Endothelial cell of umbilical vein (primary cell): ENCODE data around the gene MACROD2. TPM values are rescaled to one million over a fixed set of nuclear protein-coding genes. Genes with fewer than 3 reads are reported as not detected.

Experiments
- BruUV-seq: library from RNA; stranded (reverse); fragments of 400-500 nt; replicated peaks from 2 replicates; lab custom pipeline; 2021; lab: Mats Ljungman, UMichigan
- CTCF ChIA-PET: fragments of 300-600, 350-600 bp; sonication (Branson Sonifier 250); formaldehyde crosslinking; loops from one replicate; lab custom pipeline; 2021; ENCODE audit warnings: antibody characterized with exemption, inconsistent platforms; lab: Charles Lee
- POLR2A ChIA-PET: fragments of 300-600, 350-600 bp; sonication (Branson Sonifier 250); formaldehyde crosslinking; loops from one replicate; lab custom pipeline; 2021; ENCODE audit warnings: antibody characterized with exemption, inconsistent platforms; lab: Charles Lee
- DNase-seq: peaks from one replicate; pipeline ENCODE4 v3.0.0-alpha.2; 2011; ENCODE audit warnings: low read depth, low spot score
- FAIRE-seq: peaks from 2 replicates; lab custom pipeline; 2011; peaks lifted over from hg19 to GRCh38; lab: Jason Lieb, UNC
- H2AFZ ChIP-seq: 2 replicates; pipeline ENCODE4 v1.6.0; 2012; ENCODE audit warnings: low read depth, low read length, control low read depth, inconsistent platforms
- H3K27ac ChIP-seq: 2 replicates; pipeline ENCODE4 v1.5.1; 2011; ENCODE audit warnings: low read depth, mild to moderate bottlenecking, control low read depth, low read length, moderate library complexity; ENCODE audit not compliant: insufficient read depth
- H3K27me3 ChIP-seq, 2 experiments: 2 replicates each; pipeline versions ENCODE4 v1.6.0 to v1.6.1; 2011; ENCODE audit warnings: low read length in 2 of 2, mixed read lengths in 1 of 2; ENCODE audit not compliant: control insufficient read depth in 2 of 2, insufficient read depth in 2 of 2
- H3K36me3 ChIP-seq, 2 experiments: 2 replicates in 1 of 2; 3 replicates in 1 of 2; pipeline ENCODE4 v1.5.1; 2011; ENCODE audit warnings: low read length in 2 of 2, mild to moderate bottlenecking in 1 of 2, moderate library complexity in 1 of 2; ENCODE audit not compliant: control insufficient read depth in 2 of 2, insufficient read depth in 2 of 2; ENCODE audit errors: extremely low read depth in 1 of 2
- H3K4me1 ChIP-seq: 3 replicates; pipeline ENCODE4 v1.5.1; 2011; ENCODE audit warnings: mild to moderate bottlenecking, low read length; ENCODE audit not compliant: control insufficient read depth, insufficient read depth; ENCODE audit errors: extremely low read depth
- H3K4me2 ChIP-seq: 2 replicates; pipeline ENCODE4 v1.6.1; 2011; ENCODE audit warnings: low read length, control low read depth, mixed read lengths; ENCODE audit not compliant: insufficient read depth
- H3K4me3 ChIP-seq, 3 experiments: fragments of 200-600 bp in 1 of 3; sonication (generic), shearing (Covaris generic) in 1 of 3; replicated peaks in 1 of 3; 2 replicates each; pipeline ENCODE4 v1.5.1; 2011 to 2016; ENCODE audit warnings: control low read depth in 3 of 3, low read length in 3 of 3, mild to moderate bottlenecking in 2 of 3, inconsistent platforms in 1 of 3, low read depth in 1 of 3, moderate library complexity in 1 of 3; ENCODE audit not compliant: insufficient read depth in 1 of 3
- H3K79me2 ChIP-seq: 2 replicates; pipeline ENCODE4 v1.6.0; 2012; ENCODE audit warnings: low read length, inconsistent platforms; ENCODE audit not compliant: control insufficient read depth, insufficient read depth
- H3K9ac ChIP-seq: replicated peaks from 2 replicates; pipeline ENCODE3; 2011; ENCODE audit warnings: low read length, control low read depth; ENCODE audit not compliant: insufficient read depth; ENCODE audit errors: extremely low read depth
- H3K9me1 ChIP-seq: replicated peaks from 3 replicates; pipeline ENCODE4 v1.6.0; 2011; ENCODE audit warnings: mild to moderate bottlenecking, low read length; ENCODE audit not compliant: control insufficient read depth, insufficient read depth; ENCODE audit errors: extremely low read depth
- H3K9me3 ChIP-seq: replicated peaks from 2 replicates; pipeline ENCODE4 v1.5.1; 2012; ENCODE audit warnings: low read length, inconsistent platforms; ENCODE audit not compliant: control insufficient read depth, insufficient read depth
- H4K20me1 ChIP-seq: replicated peaks from 2 replicates; pipeline ENCODE3; 2011; ENCODE audit warnings: mild to moderate bottlenecking, low read length; ENCODE audit not compliant: control insufficient read depth, insufficient read depth; ENCODE audit errors: extremely low read depth
- CTCF ChIP-seq, 2 donors: IDR thresholded peaks; 1 replicate in 1 of 2; 2 replicates in 1 of 2; pipeline ENCODE4 v1.5.1; 2011; ENCODE audit warnings: low read length in 2 of 2, mild to moderate bottlenecking in 2 of 2, moderate library complexity in 2 of 2, control low read depth in 1 of 2, inconsistent platforms in 1 of 2, low read depth in 1 of 2; ENCODE audit not compliant: insufficient read depth in 1 of 2; ENCODE audit errors: extremely low read depth in 1 of 2
- EZH2 ChIP-seq: IDR thresholded peaks from 2 replicates; pipeline ENCODE4 v1.6.1; 2012; ENCODE audit warnings: borderline replicate concordance, low read depth, mild to moderate bottlenecking, moderate library complexity, low read length, inconsistent platforms; ENCODE audit not compliant: severe bottlenecking
- FOS ChIP-seq: IDR thresholded peaks from 2 replicates; pipeline ENCODE4 v1.6.1; 2011; ENCODE audit warnings: mild to moderate bottlenecking, low read length, moderate library complexity, borderline replicate concordance; ENCODE audit not compliant: insufficient read depth
- GATA2 ChIP-seq: IDR thresholded peaks from 2 replicates; pipeline ENCODE4 v1.7.0; 2011; ENCODE audit warnings: low read depth, mild to moderate bottlenecking, moderate library complexity, mixed read lengths, low read length; ENCODE audit not compliant: insufficient read length, insufficient read depth
- JUN ChIP-seq: IDR thresholded peaks from 2 replicates; pipeline ENCODE4 v1.6.1; 2011; ENCODE audit warnings: borderline replicate concordance, low read depth; ENCODE audit not compliant: insufficient read length, insufficient read depth
- MAX ChIP-seq: IDR thresholded peaks from 2 replicates; pipeline ENCODE4 v1.6.1; 2011; ENCODE audit not compliant: insufficient read depth, insufficient read length
- MYC ChIP-seq: IDR thresholded peaks from one replicate; pipeline ENCODE4 v1.6.1; 2011; ENCODE audit warnings: mild to moderate bottlenecking, low read depth, low read length
- POLR2A ChIP-seq: IDR thresholded peaks from 2 replicates; pipeline ENCODE4 v1.6.1; 2012; ENCODE audit warnings: low read depth, mild to moderate bottlenecking, control low read depth, low read length
- POLR2AphosphoS5 ChIP-seq: IDR thresholded peaks from 2 replicates; pipeline ENCODE4 v1.6.1; 2012; ENCODE audit warnings: low read depth, mild to moderate bottlenecking, control low read depth, low read length, moderate library complexity; ENCODE audit not compliant: insufficient read depth
- dilution Hi-C: fragments of 300-500 bp; cut with MboI; formaldehyde crosslinking; loops from one replicate; pipeline ENCODE4 v1.15.0; 2019; ENCODE audit warnings: low sequenced_read_pairs; ENCODE audit not compliant: extremely low pct_ligation_motif_present
- intact Hi-C: fragments of 100-400 bp; cut with micrococcal nuclease; formaldehyde crosslinking; loops from one replicate; pipeline ENCODE4 v1.10.0; 2022
- polyA plus RNA-seq, 4 experiments: library from polyadenylated mRNA; depleted of rRNA in 3 of 4; stranded (reverse) in 3 of 4; unstranded in 1 of 4; fragments of >200 nt; gene quantifications; 2 replicates each; pipeline versions ENCODE4 v1.2.1 to v1.2.3, GENCODE V29; 2011 to 2012; ENCODE audit warnings: missing spikeins in 1 of 4
- total RNA-seq: library from RNA; stranded (reverse); gene quantifications from 2 replicates; pipeline ENCODE4 v1.2.3, GENCODE V29; 2021

MACROD2 gene
- total and polyA plus RNA-seq, 2 donors (not counting 3 experiments of a cell fraction or from before 2014, with no cell fraction given): 0.11 to 0.73 TPM

GRCh38 chr20:15220778-15221565 lies 1225.7 kb downstream of the MACROD2 start:
- H4K20me1 ChIP-seq: no peaks in the 10 kb centered on the region
- H3K27me3 ChIP-seq: no peaks in the 10 kb centered on the region
- no peak overlapping the region for H2AFZ ChIP-seq
- H3K9ac ChIP-seq: no peak overlapping the region
- DNase-seq (peak; percentile 31), FAIRE-seq (peak; percentile 82)
- no peaks in the 10 kb centered on the region for H3K79me2 ChIP-seq
- POLR2A ChIA-PET: no interaction called here
- H3K36me3 ChIP-seq: no peaks in the 10 kb centered on the region
- dilution Hi-C loops (no loop called here), intact Hi-C loops (no loop called here)
- no TSS peak for BruUV-seq
- H3K27ac ChIP-seq: peak overlapping the region; percentile 25
- TF ChIP-seq JUN: peak; percentile 69
- no peak for TF ChIP-seq MAX
- no peak for TF ChIP-seq EZH2
- peak; percentile 83 for TF ChIP-seq GATA2
- TF ChIP-seq POLR2AphosphoS5: peak; percentile 15
- no peak for TF ChIP-seq CTCF (IDR thresholded peaks at IDR 0.05; ENCODE audit: extremely low read depth in 1 of 2, insufficient read depth in 1 of 2, low read depth in 1 of 2, low read length in 2 of 2)
- no peak for TF ChIP-seq MYC
- no peak for TF ChIP-seq POLR2A
- TF ChIP-seq FOS: peak; percentile 80
- peaks cover 31% of the 10 kb centered on the region for H3K4me1 ChIP-seq
- H3K9me3 ChIP-seq: no peaks in the 10 kb centered on the region
- H3K4me2 ChIP-seq: peak overlapping the region; percentile 58
- CTCF ChIA-PET: interaction anchor here (1.1 to 1.7 kb wide), 2 partner anchors 20 to 884 kb away, joined by 3 to 7 read pairs; partner anchors contain the start of gene FLRT3
- no peak overlapping the region for H3K4me3 ChIP-seq
- H3K9me1 ChIP-seq: no peaks in the 10 kb centered on the region
